Fibroblast of mammary gland (primary cell): ENCODE results near the gene PLCL2.

Experiments
- DNase-seq: peaks from one replicate; pipeline ENCODE4 v3.0.0-alpha.2; 2010; ENCODE audit warnings: low read depth
- H3K4me3 ChIP-seq: 2 replicates; pipeline ENCODE4 v1.5.1; 2011; ENCODE audit warnings: low read depth, mild to moderate bottlenecking, low read length, moderate library complexity; ENCODE audit not compliant: control insufficient read depth
- TF ChIP-seq, protein P1 (sequence below): conservative IDR thresholded peaks from 2 replicates; pipeline ENCODE4 v1.5.1; 2011; ENCODE audit warnings: low read depth, low read length, inconsistent platforms; ENCODE audit not compliant: control insufficient read depth, insufficient read depth

The PLCL2 gene

GRCh38 chr3:16841041-16841753, 43.6 kb upstream of the PLCL2 start:
- no peak for DNase-seq
- H3K4me3 ChIP-seq = no peak overlapping the region
- TF ChIP-seq, protein P1, sequence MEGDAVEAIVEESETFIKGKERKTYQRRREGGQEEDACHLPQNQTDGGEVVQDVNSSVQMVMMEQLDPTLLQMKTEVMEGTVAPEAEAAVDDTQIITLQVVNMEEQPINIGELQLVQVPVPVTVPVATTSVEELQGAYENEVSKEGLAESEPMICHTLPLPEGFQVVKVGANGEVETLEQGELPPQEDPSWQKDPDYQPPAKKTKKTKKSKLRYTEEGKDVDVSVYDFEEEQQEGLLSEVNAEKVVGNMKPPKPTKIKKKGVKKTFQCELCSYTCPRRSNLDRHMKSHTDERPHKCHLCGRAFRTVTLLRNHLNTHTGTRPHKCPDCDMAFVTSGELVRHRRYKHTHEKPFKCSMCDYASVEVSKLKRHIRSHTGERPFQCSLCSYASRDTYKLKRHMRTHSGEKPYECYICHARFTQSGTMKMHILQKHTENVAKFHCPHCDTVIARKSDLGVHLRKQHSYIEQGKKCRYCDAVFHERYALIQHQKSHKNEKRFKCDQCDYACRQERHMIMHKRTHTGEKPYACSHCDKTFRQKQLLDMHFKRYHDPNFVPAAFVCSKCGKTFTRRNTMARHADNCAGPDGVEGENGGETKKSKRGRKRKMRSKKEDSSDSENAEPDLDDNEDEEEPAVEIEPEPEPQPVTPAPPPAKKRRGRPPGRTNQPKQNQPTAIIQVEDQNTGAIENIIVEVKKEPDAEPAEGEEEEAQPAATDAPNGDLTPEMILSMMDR = no peak

DNA sequence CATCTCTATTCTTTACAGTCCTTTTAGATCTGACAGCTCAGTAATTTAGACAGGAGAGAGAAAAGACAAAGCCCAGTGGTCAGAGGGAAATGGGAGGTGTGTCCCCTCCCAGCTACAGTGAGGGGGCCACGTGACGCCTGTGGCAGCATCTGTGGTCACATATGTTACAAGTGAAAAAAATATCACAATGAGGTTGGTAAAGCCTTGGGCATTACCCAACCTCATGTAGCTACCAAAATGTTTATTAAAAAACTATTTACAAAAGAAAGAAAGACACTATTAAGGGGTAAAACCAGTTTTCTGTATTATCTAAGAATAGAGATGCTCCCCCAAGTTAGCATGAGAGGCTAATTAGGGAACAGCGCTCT, 42.9 kb upstream of the PLCL2 start:
- no peak for DNase-seq
- H3K4me3 ChIP-seq = no peak overlapping the region
- TF ChIP-seq, protein P1 = no peak

GRCh38 chr3:16842272-16843270, 42.2 kb upstream of the PLCL2 start:
- DNase-seq = no peak
- TF ChIP-seq, protein P1 = no peak
- H3K4me3 ChIP-seq = no peak overlapping the region

- H3K4me3 ChIP-seq = no peak overlapping the region
- TF ChIP-seq, protein P1 = no peak
- DNase-seq = no peak
These were observed 40.5 kb upstream of the PLCL2 start for GRCh38 chr3:16844222-16844621.

DNA sequence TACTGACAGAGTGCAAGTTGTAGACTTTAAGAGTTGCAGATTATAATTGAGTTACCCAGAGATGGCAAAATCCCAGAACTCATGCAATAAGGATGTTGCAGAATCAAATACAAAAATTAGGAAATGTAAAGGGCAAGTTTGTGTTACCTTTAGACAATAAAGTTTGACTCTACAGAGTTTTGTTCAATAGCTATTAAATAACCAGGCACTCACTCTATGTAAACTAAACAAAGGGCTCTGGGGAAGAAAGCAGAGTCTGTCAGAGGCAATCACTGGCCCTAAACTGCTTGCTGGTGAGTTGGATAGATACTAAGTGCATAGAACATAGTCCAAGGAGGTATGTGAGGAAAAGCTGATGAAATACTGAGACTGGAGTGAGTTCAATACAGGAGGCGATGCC, 40.0 kb upstream of the PLCL2 start:
- no peak for DNase-seq

DNA sequence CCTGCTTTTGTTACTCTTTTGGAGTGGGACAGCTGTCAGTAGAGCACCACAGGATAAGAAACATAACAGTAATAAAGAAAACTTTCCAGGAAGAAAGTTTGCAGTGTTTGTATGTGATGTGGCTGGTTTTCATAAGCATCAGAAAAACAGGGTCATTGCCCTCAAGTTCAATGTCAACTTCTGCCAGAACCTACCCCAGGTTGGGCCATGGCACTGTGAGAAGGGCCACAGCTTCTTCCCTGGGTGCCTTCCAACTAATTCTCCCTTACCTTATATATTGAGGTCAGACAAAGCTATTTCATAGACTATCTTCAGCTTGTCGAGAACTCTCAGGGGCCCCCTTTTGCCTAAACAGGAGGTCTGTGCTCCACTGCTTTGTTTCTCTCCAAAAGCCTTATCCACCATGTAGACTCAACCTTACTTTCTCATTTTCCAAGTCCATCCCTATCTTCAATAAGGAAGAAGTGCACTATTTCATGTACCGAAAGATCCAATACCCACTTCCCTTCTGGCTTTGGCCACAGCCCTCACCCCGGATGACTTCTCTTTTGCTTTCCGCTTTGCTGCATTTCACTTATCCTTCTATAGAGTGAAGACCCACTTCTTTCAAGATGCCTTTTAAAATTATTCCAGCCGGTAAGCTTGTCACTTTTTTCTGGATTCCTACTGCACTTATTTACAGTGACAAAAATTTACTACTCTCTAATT, 38.2 kb upstream of the PLCL2 start:
- H3K4me3 ChIP-seq = no peak overlapping the region
- TF ChIP-seq, protein P1 = no peak
- DNase-seq = no peak

More for the DNA sequence above, 40.0 kb upstream of the PLCL2 start:
- no peak overlapping the region for H3K4me3 ChIP-seq
- TF ChIP-seq, protein P1 = no peak
